Tibial artery (tissue), 4 donors: ENCODE data around the gene CARM1.

Experiments used
- DNase-seq, 2 donors: peaks; one replicate each; pipeline ENCODE4 v3.0.0-alpha.2; 2019
- H3K27ac ChIP-seq, 2 donors: fragments of 200-600 bp; sonication (generic) in 1 of 2; 1 replicate in 1 of 2; 2 replicates in 1 of 2; pipeline ENCODE4 v1.5.1; 2018 to 2019; ENCODE audit warnings: mild to moderate bottlenecking in 1 of 2
- H3K27me3 ChIP-seq, 2 donors: fragments of 200-600 bp; sonication (generic) in 1 of 2; one replicate each; pipeline versions ENCODE4 v1.5.1 to v1.6.0; 2016 to 2019
- H3K36me3 ChIP-seq, 3 donors: fragments of 200-600 bp; sonication (generic) in 2 of 3; one replicate each; pipeline ENCODE4 v1.5.1; 2016 to 2019; ENCODE audit warnings: mild to moderate bottlenecking in 2 of 3
- H3K4me1 ChIP-seq, 4 donors: fragments of 200-600 bp; sonication (generic) in 2 of 4; 1 replicate in 3 of 4; 2 replicates in 1 of 4; pipeline ENCODE4 v1.5.1; 2016 to 2019
- H3K4me3 ChIP-seq, 2 donors: fragments of 200-600 bp; sonication (generic) in 1 of 2; 1 replicate in 1 of 2; 2 replicates in 1 of 2; pipeline ENCODE4 v1.5.1; 2018 to 2019; ENCODE audit warnings: mild to moderate bottlenecking in 2 of 2
- H3K9me3 ChIP-seq, 3 donors: fragments of 200-600 bp; sonication (generic) in 1 of 3; one replicate each; pipeline ENCODE4 v1.5.1; 2016 to 2019
- CTCF ChIP-seq, 2 experiments: fragments of 200-600 bp in 1 of 2; fragments of 450-650 bp in 1 of 2; IDR thresholded peaks; one replicate each; pipeline ENCODE4 v1.5.1; 2017 to 2019; ENCODE audit warnings: antibody characterized with exemption in 2 of 2, mild to moderate bottlenecking in 1 of 2, moderate library complexity in 1 of 2
- intact Hi-C: fragments of 100-400 bp; cut with DNase I; formaldehyde crosslinking; loops from one replicate; pipeline ENCODE4 v1.15.0; 2023; ENCODE audit warnings: low total_unique reads

Gene CARM1

GRCh38 chr19:10888421-10888866 is 17.1 kb downstream of the CARM1 start:
- no peaks in the 10 kb centered on the region for H3K27me3 ChIP-seq
- peaks cover 0 to 36% (median 2%) of the 10 kb centered on the region in 4 donors for H3K4me1 ChIP-seq
- H3K27ac ChIP-seq: no peak overlapping the region
- no peak for DNase-seq
- H3K9me3 ChIP-seq: no peaks in the 10 kb centered on the region
- TF ChIP-seq CTCF (IDR thresholded peaks at IDR 0.05): no peak
- H3K36me3 ChIP-seq: no peaks in the 10 kb centered on the region
- H3K4me3 ChIP-seq: no peak overlapping the region
- intact Hi-C loops: no loop called here

- intact Hi-C loops: no loop called here
- no peak for TF ChIP-seq CTCF (IDR thresholded peaks at IDR 0.05)
- H3K27me3 ChIP-seq: no peaks in the 10 kb centered on the region
- no peaks in the 10 kb centered on the region for H3K36me3 ChIP-seq
- H3K4me3 ChIP-seq: no peak overlapping the region
- no peak for DNase-seq
- H3K9me3 ChIP-seq: no peaks in the 10 kb centered on the region
- peaks cover 0 to 39% (median 5%) of the 10 kb centered on the region in 4 donors for H3K4me1 ChIP-seq
- no peak overlapping the region for H3K27ac ChIP-seq
These were observed 18.5 kb downstream of the CARM1 start for GRCh38 chr19:10889880-10890279.

GRCh38 chr19:10891405-10892086 is 20.2 kb downstream of the CARM1 start:
- DNase-seq: no peak
- Histone ChIP-seq H3K27ac (no peak overlapping the region), H3K4me1 (peaks cover 0 to 45% (median 5%) of the 10 kb centered on the region in 4 donors), H3K9me3 (no peaks in the 10 kb centered on the region), H3K4me3 (no peak overlapping the region), H3K36me3 (no peaks in the 10 kb centered on the region), H3K27me3 (no peaks in the 10 kb centered on the region)
- intact Hi-C loops: no loop called here
- no peak for TF ChIP-seq CTCF (IDR thresholded peaks at IDR 0.05)

- intact Hi-C loops: no loop called here
These were observed 20.9 kb downstream of the CARM1 start for GRCh38 chr19:10892256-10892655.

GRCh38 chr19:10894911-10895213 is 23.5 kb downstream of the CARM1 start:
- intact Hi-C loops: no loop called here
- no peak overlapping the region for H3K27ac ChIP-seq
- H3K36me3 ChIP-seq: no peaks in the 10 kb centered on the region
- no peaks in the 10 kb centered on the region for H3K27me3 ChIP-seq
- H3K4me1 ChIP-seq: peaks cover 0 to 55% (median 16%) of the 10 kb centered on the region in 4 donors
- no peak for TF ChIP-seq CTCF (IDR thresholded peaks at IDR 0.05)
- no peak overlapping the region for H3K4me3 ChIP-seq
- H3K9me3 ChIP-seq: no peaks in the 10 kb centered on the region
- DNase-seq: no peak

More at GRCh38 chr19:10892256-10892655, 20.9 kb downstream of the CARM1 start:
- Histone ChIP-seq H3K27me3 (no peaks in the 10 kb centered on the region), H3K9me3 (no peaks in the 10 kb centered on the region), H3K27ac (no peak overlapping the region), H3K4me1 (peaks cover 0 to 49% (median 5%) of the 10 kb centered on the region in 4 donors), H3K36me3 (no peaks in the 10 kb centered on the region), H3K4me3 (no peak overlapping the region)
- DNase-seq: no peak
- no peak for TF ChIP-seq CTCF (IDR thresholded peaks at IDR 0.05)
